Skin of body (tissue), 2 donors: ENCODE measurements around the gene CPAMD8. TPM values are rescaled to one million over a fixed set of nuclear protein-coding genes. Genes with fewer than 3 reads are reported as not detected.

ENCODE experiments used
- DNase-seq: peaks from one replicate; lab custom pipeline; 2025; lab: John Stamatoyannopoulos, UW
- total RNA-seq: library from RNA; depleted of rRNA; stranded (reverse); fragments of >200 nt; gene quantifications from one replicate; pipeline ENCODE4 v1.2.3, GENCODE V29; 2014

Gene CPAMD8
- total RNA-seq, 1 donor from 2014 or later, result 4.0 TPM

DNA sequence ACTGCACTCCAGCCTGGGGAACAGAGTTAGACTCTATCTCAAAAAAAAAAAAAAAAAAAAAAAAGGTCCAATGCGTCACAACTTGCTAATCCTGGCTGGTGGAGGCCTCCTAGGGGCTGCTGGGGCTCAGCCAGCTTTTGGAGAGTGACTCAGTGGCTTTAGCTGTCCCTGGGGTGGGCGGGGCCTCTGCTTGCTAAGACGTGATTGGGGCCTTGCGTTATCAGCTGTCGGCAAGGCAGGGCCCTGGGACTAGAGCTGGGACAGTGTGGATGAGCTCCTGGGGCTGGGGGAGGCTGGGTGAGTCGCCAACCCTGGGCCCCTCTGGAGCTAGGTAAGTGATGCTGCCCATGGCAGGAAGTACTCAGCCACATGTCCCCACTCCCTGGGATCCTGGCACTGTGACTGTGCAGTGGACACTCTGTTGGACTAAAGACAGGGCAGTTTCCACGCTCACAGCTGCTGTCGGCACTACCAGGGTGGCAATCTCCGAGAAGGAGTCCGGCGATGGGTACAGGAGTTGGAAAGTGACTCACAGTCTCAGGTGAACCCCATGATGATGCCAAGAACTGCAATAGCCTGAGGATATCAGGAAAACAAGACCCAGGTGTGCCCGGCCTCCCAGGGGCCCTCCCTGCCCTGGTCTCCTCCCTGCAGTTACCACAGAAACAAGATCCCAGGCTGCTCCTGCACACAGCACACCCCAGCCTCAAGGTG lies 105.6 kb downstream of the CPAMD8 start:
- no peak for DNase-seq

DNA sequence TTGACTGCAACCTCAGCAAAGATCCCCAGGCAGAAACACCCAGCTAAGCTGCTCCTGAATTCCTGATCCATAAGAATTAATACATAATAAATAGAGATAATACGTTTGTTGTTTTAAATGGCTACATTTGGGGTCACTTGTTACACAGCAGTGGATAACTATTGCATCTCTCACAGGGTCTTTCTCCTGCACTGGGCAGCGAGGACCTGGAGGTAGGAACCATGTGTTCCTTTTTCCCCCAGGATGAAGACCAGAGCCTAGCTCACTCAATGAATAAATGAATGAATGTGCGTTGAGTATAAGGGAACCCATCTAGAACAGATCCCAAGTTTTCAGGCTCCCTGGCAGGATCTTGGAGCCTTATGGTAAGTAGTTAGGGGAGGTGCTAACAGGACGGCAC lies 107.1 kb downstream of the CPAMD8 start:
- no peak for DNase-seq

DNA sequence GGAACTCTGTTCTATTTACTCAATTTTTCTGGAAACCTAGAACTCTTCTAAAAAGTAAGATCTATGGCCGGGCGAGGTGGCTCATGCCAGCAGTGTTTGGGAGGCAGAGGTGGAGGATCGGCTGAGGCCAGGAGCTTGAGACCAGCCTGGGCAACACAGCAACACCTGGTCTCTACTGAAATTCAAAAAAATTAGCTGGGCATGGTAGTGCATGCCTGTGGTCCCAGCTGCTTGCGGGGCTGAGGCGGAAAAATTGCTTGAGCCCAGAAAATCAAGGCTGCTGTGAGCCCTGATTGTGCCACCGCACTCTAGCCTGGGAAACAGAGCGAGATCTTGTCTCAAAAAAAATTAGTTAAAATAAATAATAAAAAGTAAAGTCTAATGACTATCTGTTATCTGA lies 109.2 kb downstream of the CPAMD8 start:
- DNase-seq, result no peak

DNA sequence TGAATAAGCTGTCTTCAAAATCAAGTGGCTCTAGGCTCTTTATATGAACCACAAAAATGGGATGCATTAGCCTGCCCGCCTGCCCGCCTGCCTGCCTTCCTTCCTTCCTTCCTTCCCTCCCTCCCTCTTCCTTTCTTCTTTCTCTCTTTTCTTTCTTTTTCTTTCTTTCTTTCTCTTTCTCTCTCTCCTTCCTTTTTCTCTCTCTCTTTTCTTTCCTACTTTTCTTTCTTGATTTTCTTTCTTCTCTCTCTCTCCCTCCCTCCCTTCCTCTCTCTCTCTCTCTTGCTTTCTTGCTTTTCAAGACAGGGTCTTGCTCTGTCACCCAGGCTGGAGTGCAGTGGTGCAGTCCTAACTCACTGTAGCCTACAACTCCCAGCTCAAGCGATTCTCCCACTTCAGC lies 110.9 kb downstream of the CPAMD8 start:
- no peak for DNase-seq

DNA sequence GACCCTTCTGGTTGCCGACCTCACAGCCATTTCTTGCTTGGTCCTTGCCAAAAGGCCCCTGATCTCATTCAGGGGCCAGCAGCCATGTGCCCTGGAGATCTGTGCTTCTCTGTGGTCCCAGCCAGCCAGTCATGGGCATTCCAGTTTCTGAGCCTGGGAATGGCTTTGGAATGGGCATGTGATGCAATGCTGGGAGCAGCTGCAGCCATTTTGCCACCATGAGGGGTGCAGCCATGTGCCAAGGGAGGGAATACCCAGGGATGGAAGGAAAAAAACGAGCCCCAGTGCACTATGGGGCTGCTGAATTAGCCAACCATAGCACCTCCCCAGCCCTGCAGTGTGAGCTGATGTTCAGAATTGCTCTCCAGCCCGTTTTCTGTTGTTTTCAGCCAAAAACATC lies 111.5 kb downstream of the CPAMD8 start:
- no peak for DNase-seq

DNA sequence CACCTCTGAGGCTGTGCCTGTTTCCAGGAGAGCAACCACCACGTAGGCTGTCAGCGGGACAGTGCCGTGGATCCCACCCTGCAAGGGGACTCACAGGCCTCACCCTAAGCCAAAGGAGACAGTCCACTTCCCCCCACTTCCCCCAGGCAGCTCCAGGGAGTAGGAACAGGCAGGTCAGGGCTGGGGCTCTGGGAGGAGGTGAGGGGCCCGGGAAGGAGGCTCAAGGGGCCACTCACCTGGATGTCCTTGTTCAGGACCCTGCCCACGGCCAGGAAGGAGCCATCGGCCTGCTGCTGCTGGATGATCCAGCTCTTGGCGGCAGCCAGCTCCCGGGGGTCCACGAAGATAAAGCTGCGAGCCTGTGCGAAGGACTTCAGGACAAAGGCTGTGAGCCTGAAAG lies 112.2 kb downstream of the CPAMD8 start:
- DNase-seq, result no peak

DNA sequence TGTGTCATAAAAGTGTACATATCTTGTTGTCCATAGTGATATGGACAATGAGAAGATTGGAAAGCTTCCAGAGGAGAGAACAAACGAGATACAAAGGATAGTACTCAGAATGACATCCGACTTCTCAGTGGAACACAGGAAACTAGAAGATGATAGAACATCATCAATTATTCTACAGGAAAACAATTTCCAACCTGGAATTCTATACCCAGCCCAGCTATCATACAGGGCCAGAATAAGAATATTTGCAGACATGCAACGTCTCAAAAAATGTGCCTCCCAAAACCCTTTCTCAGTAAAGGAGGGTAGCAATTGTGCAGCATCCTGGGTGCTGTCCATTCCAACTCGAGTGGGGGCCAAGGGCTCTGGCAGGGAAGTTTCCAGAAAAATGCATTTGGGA lies 113.8 kb downstream of the CPAMD8 start:
- no peak for DNase-seq

DNA sequence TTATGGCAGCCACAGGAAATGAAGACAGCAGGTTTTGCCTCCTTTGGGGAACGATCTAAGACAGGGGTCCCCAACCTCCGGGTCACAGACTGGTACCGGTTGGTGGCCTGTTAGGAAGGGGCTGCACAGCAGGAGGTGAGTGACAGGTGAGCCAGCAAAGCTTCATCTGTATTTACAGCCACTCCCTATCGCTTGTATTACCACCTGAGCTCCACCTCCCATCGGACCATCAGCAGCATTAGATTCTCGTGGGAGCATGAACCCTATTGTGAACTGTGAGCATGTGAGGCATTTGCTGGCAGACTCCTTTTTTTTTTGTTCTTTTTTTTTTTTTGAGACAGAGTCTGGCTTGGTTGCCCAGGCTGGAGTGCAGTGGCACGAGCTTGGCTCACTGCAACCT lies 115.6 kb downstream of the CPAMD8 start:
- DNase-seq, result no peak

DNA sequence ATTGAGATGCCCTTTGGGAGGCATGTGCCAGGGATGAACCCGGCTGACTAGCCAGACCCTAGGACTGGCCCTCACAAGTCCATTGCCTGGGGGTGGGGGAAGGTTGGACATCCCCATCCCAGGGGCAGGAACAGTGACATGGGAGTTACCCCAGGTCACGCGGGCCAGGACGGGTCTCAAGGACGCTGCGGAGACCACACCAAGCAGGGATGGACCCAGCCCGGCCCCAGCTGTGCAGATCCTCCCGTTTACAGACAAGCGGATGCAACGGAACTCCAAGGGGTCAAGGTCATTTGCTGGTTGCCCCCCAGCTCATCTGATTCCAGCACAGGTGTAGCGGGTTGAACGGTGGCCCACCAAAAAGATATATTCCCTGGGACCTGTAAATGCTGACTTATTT lies 117.9 kb downstream of the CPAMD8 start:
- no peak for DNase-seq

DNA sequence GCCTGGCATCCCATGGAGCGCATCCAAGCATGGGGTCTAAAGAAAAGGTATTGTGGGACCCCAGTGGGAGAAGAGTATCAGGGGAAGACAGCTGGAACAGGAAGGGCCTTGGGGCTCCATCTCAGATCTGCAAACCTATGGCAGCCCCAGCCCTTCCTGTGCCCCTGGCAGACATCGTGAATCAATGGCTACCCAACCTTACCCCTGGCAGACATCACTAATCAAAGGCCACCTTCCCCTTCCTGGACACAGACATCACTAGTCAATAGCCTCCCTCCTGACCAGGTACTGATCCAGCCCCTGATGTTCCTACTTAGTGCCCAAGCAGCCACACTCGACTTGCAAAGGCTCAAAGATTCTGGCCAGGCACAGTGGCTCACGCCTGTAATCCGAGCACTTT lies 122.0 kb downstream of the CPAMD8 start:
- no peak for DNase-seq

DNA sequence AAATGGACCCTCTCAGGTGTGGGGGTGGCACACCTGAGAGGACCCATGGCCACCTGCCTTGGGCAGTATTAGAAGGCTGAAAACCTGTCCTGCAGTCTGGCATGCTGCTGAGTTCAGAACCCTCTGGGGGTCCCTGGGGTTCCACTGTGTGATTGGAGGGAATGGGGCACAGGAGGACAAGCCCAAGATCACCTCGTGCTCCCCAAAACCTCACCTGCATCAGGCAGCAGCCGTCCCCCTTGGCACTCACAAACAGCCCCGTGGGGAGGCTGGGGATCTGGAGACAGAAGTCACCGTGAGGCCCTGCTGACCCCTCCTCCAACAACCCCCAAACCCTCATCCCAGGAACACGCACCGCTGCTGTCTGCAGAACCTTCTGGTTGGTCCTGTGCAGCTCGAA lies 123.3 kb downstream of the CPAMD8 start:
- DNase-seq, result no peak

DNA sequence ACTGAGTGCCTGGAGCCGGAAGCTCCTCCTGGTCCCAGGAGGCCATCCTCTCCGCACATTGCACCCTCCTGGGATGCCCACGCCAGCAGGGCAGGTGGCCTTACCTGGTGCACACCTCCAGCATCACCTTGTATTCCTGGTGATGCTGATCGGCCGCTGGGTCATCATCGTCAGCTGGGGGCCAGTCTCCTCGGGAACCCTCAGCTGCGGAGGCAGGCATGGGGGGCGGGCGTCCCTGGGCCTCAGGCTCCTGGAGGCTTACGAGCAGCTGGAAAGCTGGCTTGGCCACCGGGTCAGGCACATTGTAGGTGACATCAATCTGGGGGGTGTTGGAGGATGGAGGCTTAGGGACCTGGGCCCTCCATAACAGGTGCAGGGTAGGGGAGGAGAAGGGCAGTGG lies 124.1 kb downstream of the CPAMD8 start:
- DNase-seq, result no peak

DNA sequence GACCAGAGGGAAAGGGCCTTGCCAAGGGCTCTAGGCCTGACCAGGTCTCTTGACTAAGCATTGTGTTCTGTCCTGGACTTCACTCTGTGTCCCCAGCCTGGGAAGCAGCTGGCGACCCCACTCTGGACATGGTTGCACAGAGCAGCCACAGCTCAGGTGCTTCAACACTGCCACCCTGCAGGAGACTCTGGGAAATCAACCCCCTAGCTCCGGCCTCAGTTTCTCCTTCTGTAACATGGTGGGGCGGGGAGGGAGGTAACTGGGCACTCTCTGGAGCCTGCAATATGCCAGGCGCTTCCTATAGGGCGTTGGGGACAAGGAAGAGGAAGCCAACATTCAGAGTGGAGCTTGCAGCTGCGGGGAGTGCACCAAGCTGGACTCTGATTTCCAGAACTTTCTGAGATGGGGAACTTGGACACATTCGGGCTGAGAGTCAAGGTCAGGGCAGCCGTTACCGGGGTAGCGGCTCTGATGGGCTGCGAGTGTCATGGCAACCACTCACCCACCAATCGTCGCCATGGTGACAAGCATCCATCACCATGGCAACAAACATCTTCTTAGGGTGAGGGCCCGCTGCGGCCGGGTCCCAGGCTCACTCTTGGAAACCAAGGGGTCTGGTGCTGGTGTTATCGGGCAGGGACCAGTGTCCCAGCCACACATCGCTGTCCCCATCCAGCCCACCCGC lies 125.0 kb downstream of the CPAMD8 start:
- no peak for DNase-seq

DNA sequence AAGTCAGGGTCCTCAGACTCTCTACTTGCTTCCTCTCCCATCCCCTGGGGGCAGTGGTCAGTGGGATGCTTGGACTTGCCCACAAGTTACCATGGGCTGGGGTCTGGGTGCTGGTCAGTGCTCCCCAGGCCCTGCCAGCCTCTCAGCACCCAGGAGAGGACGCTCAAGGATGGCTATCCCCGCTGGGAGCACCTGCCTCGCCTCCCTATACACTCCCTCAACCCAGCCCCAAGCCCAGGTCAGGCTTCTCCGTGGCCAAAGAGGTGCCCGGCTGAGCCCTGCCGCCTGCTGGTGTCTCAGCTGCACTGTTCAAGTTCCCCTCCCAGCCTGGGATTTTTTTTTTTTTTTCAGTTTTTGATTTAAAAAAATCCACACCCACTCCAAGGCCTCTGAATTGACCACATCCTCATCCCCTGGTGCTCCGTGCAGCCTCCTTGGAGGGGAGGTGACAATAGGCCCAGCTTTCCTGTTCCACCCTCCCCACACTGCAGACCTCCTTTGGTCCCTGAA lies 127.0 kb downstream of the CPAMD8 start:
- DNase-seq, result no peak

DNA sequence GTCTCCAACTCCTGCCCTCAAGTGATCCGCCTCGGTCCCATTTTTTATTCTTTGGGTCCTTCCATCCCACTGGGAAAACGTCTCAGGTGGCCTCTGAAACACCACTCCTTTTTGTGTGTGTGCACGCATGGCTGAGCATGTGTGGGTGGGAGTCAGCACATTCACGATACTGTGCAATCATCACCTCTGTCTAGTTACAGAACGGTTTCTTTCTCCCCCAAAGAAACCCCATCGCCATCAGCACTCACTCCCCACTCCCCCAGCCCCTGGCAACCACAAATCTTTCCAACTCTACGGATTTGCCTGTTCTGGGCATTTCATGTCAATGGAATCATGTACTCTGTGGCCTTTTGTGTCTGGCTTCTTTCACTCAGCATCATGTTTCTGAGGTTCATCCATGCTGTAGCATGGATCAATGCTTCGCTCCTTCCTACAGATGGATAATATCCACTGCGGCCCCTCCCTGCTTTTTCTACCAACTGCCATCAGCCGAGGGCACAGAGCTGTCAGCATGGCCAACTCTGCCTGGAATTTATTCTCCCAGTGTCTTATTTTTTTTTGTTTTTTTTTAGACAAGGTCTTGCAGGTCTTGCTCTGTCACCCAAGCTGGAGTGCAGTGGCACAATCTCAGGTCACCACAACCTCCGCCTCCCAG lies 128.1 kb downstream of the CPAMD8 start:
- DNase-seq, result no peak

DNA sequence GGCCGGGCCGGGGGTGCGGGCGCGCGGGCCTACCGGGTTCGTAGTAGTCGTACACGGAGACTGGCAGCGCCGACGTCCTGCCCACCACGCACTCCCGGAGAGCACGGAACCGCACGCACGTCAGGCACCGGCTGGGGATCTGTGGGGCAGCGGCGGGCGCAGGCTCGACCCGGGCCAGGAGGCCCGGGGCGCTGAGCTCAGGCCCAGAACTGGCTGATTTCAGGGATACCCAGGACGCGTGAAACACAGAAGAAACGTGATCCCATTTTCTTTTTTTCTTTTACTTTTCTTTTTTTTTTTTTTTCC lies 128.8 kb downstream of the CPAMD8 start:
- no peak for DNase-seq

DNA sequence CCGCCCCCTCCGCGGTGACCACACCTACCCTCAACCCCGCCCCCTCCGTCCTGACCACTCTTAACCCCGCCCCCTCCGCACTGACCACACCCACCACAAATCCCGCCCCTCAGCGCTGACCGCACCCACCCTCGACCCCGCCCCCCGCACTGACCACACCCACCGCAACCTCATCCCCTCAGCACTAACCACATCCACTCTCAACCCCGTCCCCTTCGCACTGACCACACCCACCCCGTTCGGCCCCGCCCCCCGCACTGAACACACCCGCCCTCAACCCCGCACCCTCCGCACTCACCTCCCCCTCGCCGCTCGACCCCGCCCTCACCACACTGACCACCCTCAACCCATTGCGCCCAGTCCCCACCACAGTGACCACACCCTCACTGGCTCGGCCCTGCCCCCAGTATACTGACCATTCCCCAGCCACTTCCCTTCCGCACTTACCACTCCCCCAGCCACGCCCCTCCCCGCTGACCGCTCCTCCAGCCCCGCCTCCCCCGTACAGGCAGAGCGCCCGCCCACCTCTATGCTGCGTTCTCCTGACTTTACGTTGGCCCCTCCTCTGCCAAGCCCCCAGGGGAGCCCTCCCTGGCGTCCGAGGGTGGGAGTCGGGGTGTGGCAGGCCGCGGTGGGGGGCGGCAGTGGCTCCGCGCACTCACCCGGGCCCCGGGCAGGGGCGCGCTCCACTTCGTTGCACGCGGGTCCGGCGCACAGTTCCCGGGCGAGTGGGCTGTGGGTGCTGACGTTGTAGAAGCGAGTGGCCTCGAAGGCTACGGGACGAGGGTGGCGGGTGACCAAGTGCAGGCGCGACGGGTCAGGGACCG lies 129.4 kb downstream of the CPAMD8 start:
- peak; percentile 81 for DNase-seq

DNA sequence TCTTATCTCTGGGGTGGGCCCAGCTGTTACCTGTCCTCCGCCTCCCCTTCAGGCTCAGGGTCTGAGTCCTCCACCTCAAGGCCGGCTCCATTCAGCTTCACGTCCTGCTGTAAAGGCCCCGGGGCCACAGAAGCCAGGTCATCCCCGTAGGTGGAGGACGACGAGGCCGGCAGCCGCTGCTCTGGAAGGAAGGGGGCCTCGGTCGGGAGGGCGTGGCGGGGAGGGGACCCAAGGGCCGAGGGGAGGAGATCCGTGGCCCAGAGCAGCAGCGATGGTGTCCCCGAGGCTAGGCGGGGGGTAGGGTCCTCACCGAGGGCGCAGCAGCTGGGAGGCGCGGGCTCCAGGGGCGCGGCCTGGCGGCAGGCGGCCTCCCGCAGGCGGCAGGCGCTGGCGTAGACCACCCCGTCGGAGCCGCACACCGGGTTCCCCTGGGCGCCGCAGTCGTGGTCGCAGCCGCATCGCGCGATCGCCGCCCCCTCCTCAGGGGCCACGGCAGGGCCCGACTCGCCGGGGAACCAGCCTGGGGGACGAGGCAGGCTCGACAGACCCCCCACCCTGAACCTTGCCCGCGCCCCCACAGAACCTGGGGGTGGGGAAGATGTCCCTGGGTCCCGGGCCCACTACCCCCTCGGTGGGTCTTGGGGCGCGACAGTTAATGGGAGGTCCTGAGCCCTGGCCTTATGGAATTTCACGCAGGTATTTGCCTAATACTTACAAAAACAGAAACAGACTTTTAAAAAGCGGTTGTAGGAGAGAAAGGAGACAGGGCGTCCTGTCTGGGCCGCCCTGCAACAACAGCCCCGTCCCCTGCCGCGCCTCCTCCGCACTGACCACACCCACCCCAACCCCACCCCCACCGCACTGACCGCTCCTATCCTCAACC lies 130.2 kb downstream of the CPAMD8 start:
- DNase-seq, result no peak

DNA sequence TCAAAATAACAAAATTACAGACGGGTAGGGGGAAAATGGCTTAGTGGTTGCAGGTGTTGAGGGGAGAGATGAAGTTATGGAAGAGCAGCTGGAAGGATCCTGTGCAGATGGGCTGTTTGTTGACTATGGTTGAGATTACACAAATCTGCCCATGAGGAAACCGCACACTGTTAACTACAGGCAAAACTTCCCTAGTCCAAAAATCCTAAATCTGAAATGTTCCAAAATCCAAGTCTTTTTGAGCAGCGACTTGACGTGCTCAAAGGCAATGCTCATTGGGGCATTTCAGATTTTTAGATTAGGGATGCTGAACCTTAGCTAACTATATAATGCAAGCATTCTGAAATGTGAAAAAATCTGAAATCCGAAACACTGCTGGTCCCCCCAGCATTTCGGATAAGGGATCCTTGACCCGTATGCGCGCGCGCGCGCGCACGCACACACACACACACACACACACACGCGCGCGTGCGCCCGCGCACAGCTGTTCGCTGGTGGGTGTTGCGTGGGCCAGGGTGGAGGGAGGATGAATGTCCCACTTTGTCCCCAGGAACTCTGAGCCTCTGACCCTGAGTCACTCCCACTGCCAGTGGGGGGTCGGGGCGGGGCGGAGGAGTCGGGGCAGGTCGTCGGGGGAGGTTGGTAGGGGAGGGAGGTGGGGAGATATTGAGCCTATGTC lies 131.0 kb downstream of the CPAMD8 start:
- no peak for DNase-seq

DNA sequence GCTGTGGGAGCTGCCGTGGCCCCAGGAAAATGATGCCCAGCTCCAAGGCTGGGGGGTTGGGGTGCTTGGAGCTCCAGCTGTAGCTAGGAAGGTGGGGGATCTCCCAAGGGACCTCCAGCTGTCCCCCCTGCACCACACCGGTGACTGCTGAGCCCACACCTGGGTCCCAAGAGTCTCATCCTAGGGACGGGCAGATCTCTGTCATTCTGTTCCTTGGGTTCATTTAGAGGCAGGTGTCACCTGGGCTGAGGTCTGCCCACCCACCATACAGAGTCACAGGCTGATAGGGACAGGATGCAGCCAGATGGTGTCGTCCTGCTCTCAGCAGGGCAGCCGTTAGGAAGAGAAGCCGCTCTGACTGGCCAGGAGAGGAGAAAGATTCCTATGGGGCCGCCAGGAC lies 132.5 kb downstream of the CPAMD8 start:
- no peak for DNase-seq

DNA sequence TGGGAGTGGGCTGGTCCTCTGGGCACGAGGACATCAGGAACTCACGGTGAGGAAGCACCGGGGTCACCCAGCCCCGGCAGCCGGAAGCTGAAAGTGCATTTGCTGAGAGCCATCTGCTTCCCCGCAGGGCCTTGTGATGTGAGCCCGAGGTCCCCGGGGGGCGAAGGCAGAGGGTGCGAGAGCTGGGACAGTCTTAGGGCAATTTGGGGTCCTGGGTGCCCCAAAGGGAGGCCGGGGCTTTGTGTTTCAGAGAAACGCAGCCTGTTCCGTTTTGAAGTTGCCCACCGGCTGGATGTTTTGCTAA lies 133.0 kb downstream of the CPAMD8 start:
- no peak for DNase-seq
